H1 (cell line): ENCODE data around the gene LTF. TPM values are rescaled to one million over a fixed set of nuclear protein-coding genes. Genes with fewer than 3 reads are reported as not detected.

Source experiments
- USF2 ChIP-seq: IDR thresholded peaks from 2 replicates; pipeline ENCODE4 v1.6.1; 2011; ENCODE audit warnings: low read length, improper control_type of control experiment
- polyA plus RNA-seq, 7 experiments: library from polyadenylated mRNA; depleted of rRNA in 3 of 7; stranded (reverse) in 5 of 7; unstranded in 2 of 7; fragments of >200 nt in 5 of 7; fragments of 200-250 nt in 2 of 7; gene quantifications; 1 replicate in 5 of 7; 2 replicates in 1 of 7; 4 replicates in 1 of 7; pipeline versions ENCODE4 v1.2.1 to v1.2.3, GENCODE V29; 2011 to 2013; ENCODE audit warnings: missing spikeins in 2 of 7, mixed read lengths in 2 of 7
- total RNA-seq: library from RNA; stranded (reverse); fragmentation: NEBNext Ultra II Directional; extraction: Animal tissue kit (Norgen Biotek cat#: 25700); gene quantifications from 2 replicates; pipeline ENCODE4 v1.2.1, GENCODE V29; 2021

LTF gene
- total and polyA plus RNA-seq, 2 of the 8 experiments (the other 6 are each of a cell fraction or from before 2014, with no cell fraction given), result 0.23 to 0.99 TPM

- no peak for TF ChIP-seq USF2
These were observed 63.1 kb downstream of the LTF start (continued) for GRCh38 chr3:46401579-46401978.
